HepG2 (cell line): ENCODE measurements around the gene CD79A. TPM values are rescaled to one million over a fixed set of nuclear protein-coding genes. Genes with fewer than 3 reads are reported as not detected.

ENCODE experiments used
- ATAC-seq: fragments of 200-7000 bp; cut with Tn5 transposase; 3 replicates; pipeline ENCODE4 v1.9.1; 2020; ENCODE audit warnings: mild to moderate bottlenecking, moderate library complexity
- BruUV-seq: library from RNA; stranded (reverse); fragments of 400-500 nt; replicated peaks from 2 replicates; lab custom pipeline; 2021; lab: Mats Ljungman, UMichigan
- CTCF ChIA-PET: fragments of 300-600 bp; formaldehyde crosslinking; extraction: SDS; loops from one replicate; lab custom pipeline; 2021; ENCODE audit warnings: low total read pairs, inconsistent platforms, low intra/inter-chr PET ratio; lab: Yijun Ruan, JAX
- POLR2A ChIA-PET: fragments of 350-600 bp; sonication (Branson Sonifier 250); formaldehyde crosslinking; loops from one replicate; lab custom pipeline; 2020; ENCODE audit warnings: antibody characterized with exemption, inconsistent platforms; lab: Yijun Ruan, JAX
- DNase-seq: peaks from one replicate; pipeline ENCODE4 v3.0.0-alpha.2; 2015; ENCODE audit warnings: low spot score
- FAIRE-seq: peaks from 3 replicates; lab custom pipeline; 2011; peaks lifted over from hg19 to GRCh38; lab: Jason Lieb, UNC
- H2AFZ ChIP-seq: one replicate; pipeline ENCODE4 v1.6.1; 2011; ENCODE audit warnings: low read length, inconsistent platforms
- H3K27ac ChIP-seq: fragments of 300-600 bp; 3 replicates; pipeline ENCODE4 v1.8.0; 2011; ENCODE audit warnings: mixed run types, mild to moderate bottlenecking, mixed read lengths, low read length, inconsistent platforms; ENCODE audit not compliant: insufficient read depth; ENCODE audit errors: extremely low read length
- H3K27me3 ChIP-seq, 2 experiments: fragments of 200-600 bp in 1 of 2; 2 replicates in 1 of 2; 3 replicates in 1 of 2; pipeline versions ENCODE4 v1.6.0 to v1.8.0; 2011; ENCODE audit warnings: low read length in 2 of 2, mild to moderate bottlenecking in 2 of 2, moderate library complexity in 2 of 2, inconsistent platforms in 1 of 2; ENCODE audit not compliant: insufficient read depth in 2 of 2, control insufficient read depth in 1 of 2
- H3K36me3 ChIP-seq, 2 experiments: fragments of 200-600 bp in 1 of 2; replicated peaks in 1 of 2; 2 replicates in 1 of 2; 3 replicates in 1 of 2; pipeline versions ENCODE4 v1.5.1 to v1.8.0; 2011; ENCODE audit warnings: low read length in 2 of 2, inconsistent platforms in 1 of 2; ENCODE audit not compliant: insufficient read depth in 2 of 2, control insufficient read depth in 1 of 2
- H3K4me1 ChIP-seq: 2 replicates; pipeline ENCODE4 v1.5.1; 2012; ENCODE audit warnings: low read length, inconsistent platforms; ENCODE audit not compliant: insufficient read depth
- H3K4me2 ChIP-seq: 2 replicates; pipeline ENCODE4 v1.6.0; 2011; ENCODE audit warnings: low read depth, low read length, inconsistent platforms
- H3K4me3 ChIP-seq, 3 experiments: fragments of 200-600 bp in 1 of 3; sonication (generic), shearing (Covaris generic) in 1 of 3; replicated peaks in 1 of 3; 2 replicates each; pipeline ENCODE4 v1.5.1; 2011 to 2016; ENCODE audit warnings: low read length in 3 of 3, inconsistent platforms in 2 of 3, low read depth in 2 of 3, mild to moderate bottlenecking in 2 of 3, control low read depth in 1 of 3, mixed read lengths in 1 of 3; ENCODE audit not compliant: insufficient read depth in 1 of 3
- H3K79me2 ChIP-seq: one replicate; pipeline ENCODE4 v1.6.1; 2011; ENCODE audit warnings: low read length, inconsistent platforms; ENCODE audit not compliant: insufficient read depth
- H3K9ac ChIP-seq: 2 replicates; pipeline ENCODE4 v1.6.0; 2011; ENCODE audit warnings: mild to moderate bottlenecking, low read depth, low read length, inconsistent platforms; ENCODE audit not compliant: insufficient read depth
- H3K9me3 ChIP-seq: 2 replicates; pipeline ENCODE4 v1.5.1; 2012; ENCODE audit warnings: mild to moderate bottlenecking, low read length
- H4K20me1 ChIP-seq: 2 replicates; pipeline ENCODE4 v1.6.0; 2011; ENCODE audit warnings: inconsistent platforms, mild to moderate bottlenecking, low read length, moderate library complexity; ENCODE audit not compliant: insufficient read depth
- SMARCC2 ChIP-seq: fragments of 450-650 bp; IDR thresholded peaks from 2 replicates; pipeline ENCODE4 v1.6.1; 2017; ENCODE audit warnings: antibody characterized with exemption, mild to moderate bottlenecking
- SRF ChIP-seq: IDR thresholded peaks from 2 replicates; pipeline ENCODE4 v1.6.1; 2011; ENCODE audit warnings: mild to moderate bottlenecking, low read depth, low read length, moderate library complexity
- ZNF121 ChIP-seq: sonication (generic); formaldehyde crosslinking; IDR thresholded peaks from 2 replicates; pipeline ENCODE4 v1.5.0; 2020; ENCODE audit warnings: mild to moderate bottlenecking, missing genetic modification reagents
- WGBS: methylation state at CpG from one replicate; pipeline ENCODE4 v1.1.6; 2017; ENCODE audit warnings: low lambda C conversion rate; 5-methylcytosine and 5-hydroxymethylcytosine counted together
- in situ Hi-C: cut with HindIII; loops from 2 replicates; pipeline ENCODE4 v1.10.0; 2017; ENCODE audit warnings: low pct_unique_long_range_greater_than_20kb; ENCODE audit not compliant: extremely low pct_ligation_motif_present
- intact Hi-C: fragments of 100-400 bp; cut with micrococcal nuclease; formaldehyde crosslinking; loops from one replicate; pipeline ENCODE4 v1.10.0; 2022; ENCODE audit not compliant: unreplicated experiment
- polyA plus RNA-seq, 8 experiments: library from polyadenylated mRNA; depleted of rRNA in 3 of 8; stranded (reverse) in 7 of 8; unstranded in 1 of 8; fragments of >200 nt; fragmentation: Illumina TruSeq in 4 of 8; extraction: Trizol in 4 of 8; gene quantifications; 2 replicates each; pipeline versions ENCODE4 v1.2.1 to v1.2.3, GENCODE V29; 2011 to 2016; ENCODE audit warnings: low read depth in 4 of 8, missing spikeins in 1 of 8, mixed read lengths in 1 of 8; ENCODE audit not compliant: insufficient read depth in 1 of 8
- total RNA-seq, 5 experiments: library from RNA; depleted of rRNA; stranded (reverse); fragments of >200 nt; fragmentation: Illumina TruSeq; extraction: Trizol; gene quantifications; 2 replicates each; pipeline ENCODE4 v1.2.3, GENCODE V29; 2016; ENCODE audit warnings: low read depth in 1 of 5
- TF ChIP-seq, protein P1 (sequence below): sonication (generic); formaldehyde crosslinking; IDR thresholded peaks from 2 replicates; pipeline ENCODE4 v1.4.0; 2020; ENCODE audit warnings: missing genetic modification reagents

The CD79A gene
- total and polyA plus RNA-seq, 2 of the 13 experiments (the other 11 are each of a cell fraction or from before 2014, with no cell fraction given), result 0.24 to 0.33 TPM

DNA sequence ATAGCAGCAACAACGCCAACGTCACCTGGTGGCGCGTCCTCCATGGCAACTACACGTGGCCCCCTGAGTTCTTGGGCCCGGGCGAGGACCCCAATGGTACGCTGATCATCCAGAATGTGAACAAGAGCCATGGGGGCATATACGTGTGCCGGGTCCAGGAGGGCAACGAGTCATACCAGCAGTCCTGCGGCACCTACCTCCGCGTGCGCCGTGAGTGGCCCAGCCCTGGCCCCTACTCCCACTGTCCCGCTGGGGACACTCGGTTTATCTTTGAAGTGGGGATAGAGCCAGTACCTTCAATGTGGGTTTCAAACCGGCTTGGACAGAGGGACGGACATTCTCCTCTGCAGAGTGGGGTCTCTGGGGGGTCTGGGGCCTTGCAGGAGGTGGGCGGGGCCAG is 2.0 kb downstream of the CD79A start:
- Histone ChIP-seq H3K4me1 (peaks cover 35% of the 10 kb centered on the region), H4K20me1 (no peaks in the 10 kb centered on the region), H3K4me2 (no peak overlapping the region), H3K27me3 (peaks cover 1 to 6% of the 10 kb centered on the region in 2 experiments; a peak in 3 of 5 replicates), H3K79me2 (no peaks in the 10 kb centered on the region), H3K27ac (no peak overlapping the region), H3K9ac (no peak overlapping the region), H2AFZ (no peak overlapping the region)
- 41% methylated on average over 9 of the region's 21 CpGs for WGBS
- POLR2A ChIA-PET, result no interaction called here
- BruUV-seq, result no TSS peak
- in situ Hi-C loops, result no loop called here
- FAIRE-seq, result no peak
- no peak for TF ChIP-seq SRF
- TF ChIP-seq, protein P1, sequence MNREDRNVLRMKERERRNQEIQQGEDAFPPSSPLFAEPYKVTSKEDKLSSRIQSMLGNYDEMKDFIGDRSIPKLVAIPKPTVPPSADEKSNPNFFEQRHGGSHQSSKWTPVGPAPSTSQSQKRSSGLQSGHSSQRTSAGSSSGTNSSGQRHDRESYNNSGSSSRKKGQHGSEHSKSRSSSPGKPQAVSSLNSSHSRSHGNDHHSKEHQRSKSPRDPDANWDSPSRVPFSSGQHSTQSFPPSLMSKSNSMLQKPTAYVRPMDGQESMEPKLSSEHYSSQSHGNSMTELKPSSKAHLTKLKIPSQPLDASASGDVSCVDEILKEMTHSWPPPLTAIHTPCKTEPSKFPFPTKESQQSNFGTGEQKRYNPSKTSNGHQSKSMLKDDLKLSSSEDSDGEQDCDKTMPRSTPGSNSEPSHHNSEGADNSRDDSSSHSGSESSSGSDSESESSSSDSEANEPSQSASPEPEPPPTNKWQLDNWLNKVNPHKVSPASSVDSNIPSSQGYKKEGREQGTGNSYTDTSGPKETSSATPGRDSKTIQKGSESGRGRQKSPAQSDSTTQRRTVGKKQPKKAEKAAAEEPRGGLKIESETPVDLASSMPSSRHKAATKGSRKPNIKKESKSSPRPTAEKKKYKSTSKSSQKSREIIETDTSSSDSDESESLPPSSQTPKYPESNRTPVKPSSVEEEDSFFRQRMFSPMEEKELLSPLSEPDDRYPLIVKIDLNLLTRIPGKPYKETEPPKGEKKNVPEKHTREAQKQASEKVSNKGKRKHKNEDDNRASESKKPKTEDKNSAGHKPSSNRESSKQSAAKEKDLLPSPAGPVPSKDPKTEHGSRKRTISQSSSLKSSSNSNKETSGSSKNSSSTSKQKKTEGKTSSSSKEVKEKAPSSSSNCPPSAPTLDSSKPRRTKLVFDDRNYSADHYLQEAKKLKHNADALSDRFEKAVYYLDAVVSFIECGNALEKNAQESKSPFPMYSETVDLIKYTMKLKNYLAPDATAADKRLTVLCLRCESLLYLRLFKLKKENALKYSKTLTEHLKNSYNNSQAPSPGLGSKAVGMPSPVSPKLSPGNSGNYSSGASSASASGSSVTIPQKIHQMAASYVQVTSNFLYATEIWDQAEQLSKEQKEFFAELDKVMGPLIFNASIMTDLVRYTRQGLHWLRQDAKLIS, result no peak
- TF ChIP-seq, all 625 proteins: peak for 0
- DNase-seq (no peak), ATAC-seq (no peak)
- intact Hi-C loops, result no loop called here
- no peaks in the 10 kb centered on the region for H3K36me3 ChIP-seq
- H3K9me3 ChIP-seq, result no peaks in the 10 kb centered on the region
- H3K4me3 ChIP-seq, result no peak overlapping the region
- CTCF ChIA-PET, result no interaction called here

DNA sequence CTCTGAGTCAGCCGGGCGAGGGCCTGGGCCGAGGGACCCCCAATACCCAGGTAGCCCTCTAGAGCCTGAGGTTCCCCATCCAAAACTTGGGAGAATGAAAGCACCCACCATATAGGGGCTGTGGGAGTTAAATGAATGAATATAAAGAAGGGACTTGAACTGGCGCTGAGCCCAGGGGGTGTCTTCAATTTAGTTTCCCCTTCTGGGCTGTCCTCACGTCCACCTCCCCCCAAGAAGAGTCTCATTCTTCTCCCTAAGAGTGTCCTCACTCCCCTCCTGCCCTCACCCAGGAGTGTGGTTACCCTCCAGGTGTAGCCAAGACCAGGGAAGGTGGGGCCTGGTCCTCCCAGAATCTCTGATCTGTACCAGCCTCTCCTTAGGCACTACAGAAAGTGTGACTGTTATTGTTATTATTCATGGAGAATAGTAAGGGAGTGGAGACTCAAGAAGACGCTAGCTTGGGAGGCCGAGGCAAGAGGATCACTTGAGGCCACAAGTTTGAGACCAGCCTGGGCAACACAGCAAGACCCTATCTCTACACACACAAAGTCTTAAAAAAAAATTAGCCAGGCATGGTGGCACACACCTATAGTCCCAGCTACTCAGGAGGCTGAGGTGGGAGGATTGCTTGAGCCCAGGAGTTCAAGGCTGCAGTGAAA is 2.7 kb downstream of the CD79A start:
- BruUV-seq, result no TSS peak
- Histone ChIP-seq H3K27ac (no peak overlapping the region), H3K27me3 (peaks cover 1 to 6% of the 10 kb centered on the region in 2 experiments; a peak in 3 of 5 replicates), H3K4me3 (no peak overlapping the region), H3K4me2 (no peak overlapping the region), H2AFZ (no peak overlapping the region), H3K36me3 (no peaks in the 10 kb centered on the region), H3K79me2 (peaks cover 5% of the 10 kb centered on the region), H4K20me1 (no peaks in the 10 kb centered on the region), H3K9ac (no peak overlapping the region), H3K4me1 (peaks cover 36% of the 10 kb centered on the region), H3K9me3 (no peaks in the 10 kb centered on the region)
- WGBS, result 35% methylated on average over 7 of the region's 7 CpGs
- intact Hi-C loops (no loop called here), in situ Hi-C loops (loop anchor here (5.0 to 10.0 kb wide), 2 partner anchors 55 to 78 kb away; partner anchors contain the start of gene RABAC1)
- CTCF ChIA-PET, result no interaction called here
- TF ChIP-seq ZNF121 (0 out of 2 replicates have a peak, but pooled peaks have one; percentile 21), SMARCC2 (no peak)
- ATAC-seq (no peak), DNase-seq (no peak), FAIRE-seq (no peak)
- POLR2A ChIA-PET, result no interaction called here
